Endothelial cell of umbilical vein (primary cell): Measurements from ENCODE around the gene HIVEP3. TPM values are rescaled to one million over a fixed set of nuclear protein-coding genes. Genes with fewer than 3 reads are reported as not detected.

Experiments
- BruUV-seq: library from RNA; stranded (reverse); fragments of 400-500 nt; replicated peaks from 2 replicates; lab custom pipeline; 2021; lab: Mats Ljungman, UMichigan
- CTCF ChIA-PET: fragments of 300-600, 350-600 bp; sonication (Branson Sonifier 250); formaldehyde crosslinking; loops from one replicate; lab custom pipeline; 2021; ENCODE audit warnings: antibody characterized with exemption, inconsistent platforms; lab: Charles Lee
- POLR2A ChIA-PET: fragments of 300-600, 350-600 bp; sonication (Branson Sonifier 250); formaldehyde crosslinking; loops from one replicate; lab custom pipeline; 2021; ENCODE audit warnings: antibody characterized with exemption, inconsistent platforms; lab: Charles Lee
- DNase-seq: peaks from one replicate; pipeline ENCODE4 v3.0.0-alpha.2; 2011; ENCODE audit warnings: low read depth, low spot score
- FAIRE-seq: peaks from 2 replicates; lab custom pipeline; 2011; peaks lifted over from hg19 to GRCh38; lab: Jason Lieb, UNC
- H2AFZ ChIP-seq: 2 replicates; pipeline ENCODE4 v1.6.0; 2012; ENCODE audit warnings: low read depth, low read length, control low read depth, inconsistent platforms
- H3K27ac ChIP-seq: 2 replicates; pipeline ENCODE4 v1.5.1; 2011; ENCODE audit warnings: low read depth, mild to moderate bottlenecking, control low read depth, low read length, moderate library complexity; ENCODE audit not compliant: insufficient read depth
- H3K27me3 ChIP-seq, 2 experiments: 2 replicates each; pipeline versions ENCODE4 v1.6.0 to v1.6.1; 2011; ENCODE audit warnings: low read length in 2 of 2, mixed read lengths in 1 of 2; ENCODE audit not compliant: control insufficient read depth in 2 of 2, insufficient read depth in 2 of 2
- H3K36me3 ChIP-seq, 2 experiments: 2 replicates in 1 of 2; 3 replicates in 1 of 2; pipeline ENCODE4 v1.5.1; 2011; ENCODE audit warnings: low read length in 2 of 2, mild to moderate bottlenecking in 1 of 2, moderate library complexity in 1 of 2; ENCODE audit not compliant: control insufficient read depth in 2 of 2, insufficient read depth in 2 of 2; ENCODE audit errors: extremely low read depth in 1 of 2
- H3K4me1 ChIP-seq: 3 replicates; pipeline ENCODE4 v1.5.1; 2011; ENCODE audit warnings: mild to moderate bottlenecking, low read length; ENCODE audit not compliant: control insufficient read depth, insufficient read depth; ENCODE audit errors: extremely low read depth
- H3K4me2 ChIP-seq: 2 replicates; pipeline ENCODE4 v1.6.1; 2011; ENCODE audit warnings: low read length, control low read depth, mixed read lengths; ENCODE audit not compliant: insufficient read depth
- H3K4me3 ChIP-seq, 3 experiments: fragments of 200-600 bp in 1 of 3; sonication (generic), shearing (Covaris generic) in 1 of 3; replicated peaks in 1 of 3; 2 replicates each; pipeline ENCODE4 v1.5.1; 2011 to 2016; ENCODE audit warnings: control low read depth in 3 of 3, low read length in 3 of 3, mild to moderate bottlenecking in 2 of 3, inconsistent platforms in 1 of 3, low read depth in 1 of 3, moderate library complexity in 1 of 3; ENCODE audit not compliant: insufficient read depth in 1 of 3
- H3K79me2 ChIP-seq: 2 replicates; pipeline ENCODE4 v1.6.0; 2012; ENCODE audit warnings: low read length, inconsistent platforms; ENCODE audit not compliant: control insufficient read depth, insufficient read depth
- H3K9ac ChIP-seq: replicated peaks from 2 replicates; pipeline ENCODE3; 2011; ENCODE audit warnings: low read length, control low read depth; ENCODE audit not compliant: insufficient read depth; ENCODE audit errors: extremely low read depth
- H3K9me1 ChIP-seq: replicated peaks from 3 replicates; pipeline ENCODE4 v1.6.0; 2011; ENCODE audit warnings: mild to moderate bottlenecking, low read length; ENCODE audit not compliant: control insufficient read depth, insufficient read depth; ENCODE audit errors: extremely low read depth
- H3K9me3 ChIP-seq: replicated peaks from 2 replicates; pipeline ENCODE4 v1.5.1; 2012; ENCODE audit warnings: low read length, inconsistent platforms; ENCODE audit not compliant: control insufficient read depth, insufficient read depth
- H4K20me1 ChIP-seq: replicated peaks from 2 replicates; pipeline ENCODE3; 2011; ENCODE audit warnings: mild to moderate bottlenecking, low read length; ENCODE audit not compliant: control insufficient read depth, insufficient read depth; ENCODE audit errors: extremely low read depth
- CTCF ChIP-seq, 2 donors: IDR thresholded peaks; 1 replicate in 1 of 2; 2 replicates in 1 of 2; pipeline ENCODE4 v1.5.1; 2011; ENCODE audit warnings: low read length in 2 of 2, mild to moderate bottlenecking in 2 of 2, moderate library complexity in 2 of 2, control low read depth in 1 of 2, inconsistent platforms in 1 of 2, low read depth in 1 of 2; ENCODE audit not compliant: insufficient read depth in 1 of 2; ENCODE audit errors: extremely low read depth in 1 of 2
- EZH2 ChIP-seq: IDR thresholded peaks from 2 replicates; pipeline ENCODE4 v1.6.1; 2012; ENCODE audit warnings: borderline replicate concordance, low read depth, mild to moderate bottlenecking, moderate library complexity, low read length, inconsistent platforms; ENCODE audit not compliant: severe bottlenecking
- FOS ChIP-seq: IDR thresholded peaks from 2 replicates; pipeline ENCODE4 v1.6.1; 2011; ENCODE audit warnings: mild to moderate bottlenecking, low read length, moderate library complexity, borderline replicate concordance; ENCODE audit not compliant: insufficient read depth
- GATA2 ChIP-seq: IDR thresholded peaks from 2 replicates; pipeline ENCODE4 v1.7.0; 2011; ENCODE audit warnings: low read depth, mild to moderate bottlenecking, moderate library complexity, mixed read lengths, low read length; ENCODE audit not compliant: insufficient read length, insufficient read depth
- JUN ChIP-seq: IDR thresholded peaks from 2 replicates; pipeline ENCODE4 v1.6.1; 2011; ENCODE audit warnings: borderline replicate concordance, low read depth; ENCODE audit not compliant: insufficient read length, insufficient read depth
- MAX ChIP-seq: IDR thresholded peaks from 2 replicates; pipeline ENCODE4 v1.6.1; 2011; ENCODE audit not compliant: insufficient read depth, insufficient read length
- MYC ChIP-seq: IDR thresholded peaks from one replicate; pipeline ENCODE4 v1.6.1; 2011; ENCODE audit warnings: mild to moderate bottlenecking, low read depth, low read length
- POLR2A ChIP-seq: IDR thresholded peaks from 2 replicates; pipeline ENCODE4 v1.6.1; 2012; ENCODE audit warnings: low read depth, mild to moderate bottlenecking, control low read depth, low read length
- POLR2AphosphoS5 ChIP-seq: IDR thresholded peaks from 2 replicates; pipeline ENCODE4 v1.6.1; 2012; ENCODE audit warnings: low read depth, mild to moderate bottlenecking, control low read depth, low read length, moderate library complexity; ENCODE audit not compliant: insufficient read depth
- dilution Hi-C: fragments of 300-500 bp; cut with MboI; formaldehyde crosslinking; loops from one replicate; pipeline ENCODE4 v1.15.0; 2019; ENCODE audit warnings: low sequenced_read_pairs; ENCODE audit not compliant: extremely low pct_ligation_motif_present
- intact Hi-C: fragments of 100-400 bp; cut with micrococcal nuclease; formaldehyde crosslinking; loops from one replicate; pipeline ENCODE4 v1.10.0; 2022
- polyA plus RNA-seq, 4 experiments: library from polyadenylated mRNA; depleted of rRNA in 3 of 4; stranded (reverse) in 3 of 4; unstranded in 1 of 4; fragments of >200 nt; gene quantifications; 2 replicates each; pipeline versions ENCODE4 v1.2.1 to v1.2.3, GENCODE V29; 2011 to 2012; ENCODE audit warnings: missing spikeins in 1 of 4
- total RNA-seq: library from RNA; stranded (reverse); gene quantifications from 2 replicates; pipeline ENCODE4 v1.2.3, GENCODE V29; 2021

Gene HIVEP3
- total and polyA plus RNA-seq, 2 donors (not counting 3 experiments of a cell fraction or from before 2014, with no cell fraction given) = 3.4 to 4.0 TPM

- DNase-seq (no peak), FAIRE-seq (no peak)
- Histone ChIP-seq H4K20me1 (no peaks in the 10 kb centered on the region), H3K36me3 (no peaks in the 10 kb centered on the region), H3K9me3 (no peaks in the 10 kb centered on the region), H3K27ac (no peak overlapping the region), H3K4me3 (no peak overlapping the region), H2AFZ (no peak overlapping the region), H3K9me1 (no peaks in the 10 kb centered on the region), H3K27me3 (no peaks in the 10 kb centered on the region), H3K9ac (no peak overlapping the region), H3K4me1 (peaks cover 14% of the 10 kb centered on the region), H3K4me2 (no peak overlapping the region), H3K79me2 (no peaks in the 10 kb centered on the region)
- ChIA-PET POLR2A (no interaction called here), CTCF (interaction anchor here (1.2 kb wide), 1 partner anchor 115 kb away, joined by 5 read pairs; no protein-coding TSS in a partner anchor)
- intact Hi-C loops (no loop called here), dilution Hi-C loops (no loop called here)
- no TSS peak for BruUV-seq
- TF ChIP-seq POLR2AphosphoS5 = no peak
Measured at GRCh38 chr1:41919764-41920397, 1.2 kb upstream of the HIVEP3 start.

GRCh38 chr1:41919131-41919530 lies 409 bp upstream of the HIVEP3 start:
- Histone ChIP-seq H3K4me3 (no peak overlapping the region), H3K9me1 (no peaks in the 10 kb centered on the region), H3K36me3 (no peaks in the 10 kb centered on the region), H3K9ac (no peak overlapping the region), H2AFZ (no peak overlapping the region), H3K4me2 (no peak overlapping the region), H3K79me2 (no peaks in the 10 kb centered on the region), H4K20me1 (no peaks in the 10 kb centered on the region), H3K27me3 (no peaks in the 10 kb centered on the region), H3K4me1 (peaks cover 14% of the 10 kb centered on the region), H3K27ac (no peak overlapping the region), H3K9me3 (no peaks in the 10 kb centered on the region)
- FAIRE-seq (no peak), DNase-seq (no peak)
- dilution Hi-C loops = no loop called here
- ChIA-PET CTCF (interaction anchor here (1.1 to 1.7 kb wide), 4 partner anchors 8 to 228 kb away, joined by 3 to 6 read pairs (median 4); no protein-coding TSS in a partner anchor), POLR2A (no interaction called here)
- no TSS peak for BruUV-seq
- TF ChIP-seq FOS (no peak), GATA2 (no peak), MAX (no peak), JUN (no peak), POLR2A (no peak), EZH2 (no peak), MYC (no peak), POLR2AphosphoS5 (no peak), CTCF (IDR thresholded peaks at IDR 0.05; ENCODE audit: extremely low read depth in 1 of 2, insufficient read depth in 1 of 2, low read depth in 1 of 2, low read length in 2 of 2) (no peak)
- intact Hi-C loops = no loop called here
